HCT116 (cell line): Measurements from ENCODE around the gene FRMD4B. TPM values are rescaled to one million over a fixed set of nuclear protein-coding genes. Genes with fewer than 3 reads are reported as not detected.

ENCODE experiments used
- ATAC-seq: fragments of 200-7000 bp; cut with Tn5 transposase; 2 replicates; pipeline ENCODE4 v1.9.1; 2020; ENCODE audit warnings: mild to moderate bottlenecking, moderate library complexity
- BruUV-seq: library from RNA; stranded (reverse); fragments of 400-500 nt; replicated peaks from 2 replicates; lab custom pipeline; 2021; lab: Mats Ljungman, UMichigan
- CTCF ChIA-PET: fragments of 300-600 bp; sonication (Branson Sonifier 250); formaldehyde crosslinking; loops from one replicate; lab custom pipeline; 2021; ENCODE audit warnings: antibody characterized with exemption; lab: Charles Lee
- POLR2A ChIA-PET: fragments of 300-600, 350-600 bp; sonication (Branson Sonifier 250); formaldehyde crosslinking; loops from one replicate; lab custom pipeline; 2021; ENCODE audit warnings: antibody characterized with exemption; lab: Charles Lee
- RAD21 ChIA-PET, 2 experiments: fragments of 300-600 bp; sonication (Branson Sonifier 250); formaldehyde crosslinking; loops; one replicate each; lab custom pipeline; 2023; ENCODE audit warnings: low total read pairs in 2 of 2; ENCODE audit not compliant: uncharacterized antibody in 2 of 2, unreplicated experiment in 2 of 2, low non-redundant PET in 1 of 2; lab: Charles Lee
- DNase-seq: peaks from one replicate; pipeline ENCODE4 v3.0.0-alpha.2; 2010; ENCODE audit warnings: low read depth, low spot score
- H2AFZ ChIP-seq: fragments of 200-600 bp; shearing (Covaris generic), sonication (generic); 2 replicates; pipeline ENCODE4 v1.6.1; 2017; ENCODE audit warnings: low read depth, mixed run types, mixed read lengths, antibody characterized with exemption, low read length; ENCODE audit not compliant: poor library complexity, severe bottlenecking
- H3K27ac ChIP-seq: 2 replicates; pipeline ENCODE4 v1.5.1; 2012; ENCODE audit warnings: low read depth, low read length
- H3K27me3 ChIP-seq: fragments of 200-600 bp; sonication (generic); 2 replicates; pipeline ENCODE4 v1.6.1; 2016; ENCODE audit warnings: mixed run types, low read length, mixed read lengths; ENCODE audit not compliant: insufficient read depth
- H3K36me3 ChIP-seq, 2 experiments: fragments of 200-500 bp in 1 of 2; fragments of 200-600 bp in 1 of 2; sonication (Bioruptor generic) in 1 of 2; sonication (generic) in 1 of 2; 2 replicates each; pipeline versions ENCODE4 v1.5.1 to v1.6.1; 2014 to 2016; ENCODE audit warnings: low read length in 2 of 2, inconsistent platforms in 1 of 2, mixed read lengths in 1 of 2, mixed run types in 1 of 2; ENCODE audit not compliant: insufficient read depth in 2 of 2, control insufficient read depth in 1 of 2
- H3K4me1 ChIP-seq, 2 experiments: fragments of 200-600 bp in 1 of 2; sonication (generic) in 1 of 2; 2 replicates each; pipeline versions ENCODE4 v1.5.1 to v1.6.1; 2012 to 2017; ENCODE audit warnings: low read length in 2 of 2, inconsistent platforms in 1 of 2, mild to moderate bottlenecking in 1 of 2, mixed read lengths in 1 of 2, mixed run types in 1 of 2, moderate library complexity in 1 of 2; ENCODE audit not compliant: insufficient read depth in 2 of 2, control insufficient read depth in 1 of 2
- H3K4me2 ChIP-seq: fragments of 200-600 bp; sonication (generic); 2 replicates; pipeline ENCODE4 v1.6.1; 2017; ENCODE audit warnings: mixed run types, low read length, mixed read lengths
- H3K4me3 ChIP-seq, 2 experiments: fragments of 200-600 bp in 1 of 2; sonication (generic) in 1 of 2; replicated peaks in 1 of 2; 2 replicates each; pipeline ENCODE4 v1.5.1; 2011 to 2016; ENCODE audit warnings: low read length in 2 of 2, control low read depth in 1 of 2, low read depth in 1 of 2, mild to moderate bottlenecking in 1 of 2, mixed read lengths in 1 of 2, mixed run types in 1 of 2
- H3K79me2 ChIP-seq: fragments of 200-600 bp; sonication (generic); 2 replicates; pipeline ENCODE4 v1.6.1; 2017; ENCODE audit warnings: mild to moderate bottlenecking, mixed run types, low read length, moderate library complexity, mixed read lengths; ENCODE audit not compliant: insufficient read depth
- H3K9ac ChIP-seq: fragments of 200-600 bp; sonication (generic); 2 replicates; pipeline ENCODE4 v1.6.1; 2016; ENCODE audit warnings: low read length, mixed read lengths
- H3K9me2 ChIP-seq: fragments of 200-600 bp; sonication (generic), shearing (Covaris generic); 2 replicates; pipeline ENCODE4 v1.6.1; 2017; ENCODE audit warnings: mixed run types, mild to moderate bottlenecking, moderate library complexity; ENCODE audit not compliant: insufficient read depth
- H3K9me3 ChIP-seq, 2 experiments: fragments of 200-500 bp in 1 of 2; fragments of 200-600 bp in 1 of 2; sonication (Bioruptor generic) in 1 of 2; sonication (generic) in 1 of 2; 2 replicates each; pipeline ENCODE4 v1.6.1; 2014 to 2017; ENCODE audit warnings: low read length in 2 of 2, mixed read lengths in 2 of 2, inconsistent platforms in 1 of 2, low read depth in 1 of 2, mild to moderate bottlenecking in 1 of 2, mixed run types in 1 of 2, moderate library complexity in 1 of 2; ENCODE audit not compliant: control insufficient read depth in 1 of 2, insufficient read depth in 1 of 2
- H4K20me1 ChIP-seq: fragments of 200-600 bp; sonication (generic), shearing (Covaris generic); 2 replicates; pipeline ENCODE4 v1.6.1; 2017; ENCODE audit warnings: mixed run types, mild to moderate bottlenecking, moderate library complexity; ENCODE audit not compliant: insufficient read depth
- CBX3 ChIP-seq: IDR thresholded peaks from 2 replicates; pipeline ENCODE4 v1.6.1; 2012; ENCODE audit warnings: low read depth
- EGR1 ChIP-seq: IDR thresholded peaks from 2 replicates; pipeline ENCODE4 v1.6.1; 2012; ENCODE audit warnings: low read depth
- ELF1 ChIP-seq: IDR thresholded peaks from 2 replicates; pipeline ENCODE4 v1.6.1; 2012; ENCODE audit warnings: low read depth, borderline replicate concordance
- EZH2 ChIP-seq: fragments of 200-600 bp; sonication (generic); IDR thresholded peaks from 2 replicates; pipeline ENCODE4 v1.6.1; 2017; ENCODE audit warnings: antibody characterized with exemption, mixed run types
- JUND ChIP-seq: IDR thresholded peaks from 2 replicates; pipeline ENCODE4 v1.6.1; 2012
- SP1 ChIP-seq: IDR thresholded peaks from 2 replicates; pipeline ENCODE4 v1.6.1; 2012; ENCODE audit warnings: low read depth
- TCF7L2 ChIP-seq: IDR thresholded peaks from 2 replicates; pipeline ENCODE4 v1.7.0; 2011; ENCODE audit warnings: borderline replicate concordance, inconsistent platforms; ENCODE audit not compliant: insufficient read depth, insufficient read length; ENCODE audit errors: extremely low read depth
- ZNF274 ChIP-seq: fragments of 200-500 bp; sonication (Bioruptor generic); IDR thresholded peaks from 2 replicates; pipeline ENCODE4 v1.6.1; 2014; ENCODE audit warnings: mild to moderate bottlenecking, low read depth, low read length, inconsistent platforms
- intact Hi-C: fragments of 100-400 bp; cut with micrococcal nuclease; formaldehyde crosslinking; loops from 2 replicates; pipeline ENCODE4 v1.10.0; 2022
- total RNA-seq: library from RNA; stranded (reverse); gene quantifications from one replicate; pipeline ENCODE4 v1.2.1, GENCODE V29; 2021; ENCODE audit not compliant: unreplicated experiment
- TF ChIP-seq, protein P1 (sequence below): IDR thresholded peaks from 2 replicates; pipeline ENCODE4 v1.6.1; 2011; ENCODE audit warnings: mild to moderate bottlenecking, low read length, moderate library complexity; ENCODE audit not compliant: insufficient replicate concordance; ENCODE audit errors: extremely low read depth
- TF ChIP-seq, protein P2 (sequence below): IDR thresholded peaks from 2 replicates; pipeline ENCODE4 v1.6.1; 2012

The FRMD4B gene
- total RNA-seq, 1 experiment from 2014 or later = 2.0 TPM

DNA sequence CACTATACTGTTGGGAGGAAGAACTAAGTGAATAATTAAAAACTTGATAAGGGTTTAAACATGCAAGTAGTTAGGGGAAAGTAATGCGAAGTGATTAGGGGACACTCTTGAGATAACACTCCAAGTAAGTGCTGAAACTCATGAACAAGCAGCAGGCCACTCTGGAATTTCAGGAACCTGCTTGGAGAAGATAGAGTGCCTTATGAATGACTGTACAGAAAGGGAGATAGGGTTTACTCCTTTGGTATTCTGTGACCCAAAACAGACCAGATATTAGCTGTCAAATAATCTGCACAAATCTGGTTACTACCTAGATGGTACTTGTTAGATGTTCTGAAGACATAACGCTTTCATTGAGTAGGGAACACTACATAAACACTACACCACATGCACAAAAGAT, 85.6 kb downstream of the FRMD4B start (continued):
- TF ChIP-seq, protein P1, sequence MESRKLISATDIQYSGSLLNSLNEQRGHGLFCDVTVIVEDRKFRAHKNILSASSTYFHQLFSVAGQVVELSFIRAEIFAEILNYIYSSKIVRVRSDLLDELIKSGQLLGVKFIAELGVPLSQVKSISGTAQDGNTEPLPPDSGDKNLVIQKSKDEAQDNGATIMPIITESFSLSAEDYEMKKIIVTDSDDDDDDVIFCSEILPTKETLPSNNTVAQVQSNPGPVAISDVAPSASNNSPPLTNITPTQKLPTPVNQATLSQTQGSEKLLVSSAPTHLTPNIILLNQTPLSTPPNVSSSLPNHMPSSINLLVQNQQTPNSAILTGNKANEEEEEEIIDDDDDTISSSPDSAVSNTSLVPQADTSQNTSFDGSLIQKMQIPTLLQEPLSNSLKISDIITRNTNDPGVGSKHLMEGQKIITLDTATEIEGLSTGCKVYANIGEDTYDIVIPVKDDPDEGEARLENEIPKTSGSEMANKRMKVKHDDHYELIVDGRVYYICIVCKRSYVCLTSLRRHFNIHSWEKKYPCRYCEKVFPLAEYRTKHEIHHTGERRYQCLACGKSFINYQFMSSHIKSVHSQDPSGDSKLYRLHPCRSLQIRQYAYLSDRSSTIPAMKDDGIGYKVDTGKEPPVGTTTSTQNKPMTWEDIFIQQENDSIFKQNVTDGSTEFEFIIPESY = no peak
- TF ChIP-seq ZNF274 (no peak), SP1 (no peak), TCF7L2 (no peak), JUND (no peak), EZH2 (no peak), EGR1 (no peak)
- TF ChIP-seq, protein P2, sequence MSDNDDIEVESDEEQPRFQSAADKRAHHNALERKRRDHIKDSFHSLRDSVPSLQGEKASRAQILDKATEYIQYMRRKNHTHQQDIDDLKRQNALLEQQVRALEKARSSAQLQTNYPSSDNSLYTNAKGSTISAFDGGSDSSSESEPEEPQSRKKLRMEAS = no peak

DNA sequence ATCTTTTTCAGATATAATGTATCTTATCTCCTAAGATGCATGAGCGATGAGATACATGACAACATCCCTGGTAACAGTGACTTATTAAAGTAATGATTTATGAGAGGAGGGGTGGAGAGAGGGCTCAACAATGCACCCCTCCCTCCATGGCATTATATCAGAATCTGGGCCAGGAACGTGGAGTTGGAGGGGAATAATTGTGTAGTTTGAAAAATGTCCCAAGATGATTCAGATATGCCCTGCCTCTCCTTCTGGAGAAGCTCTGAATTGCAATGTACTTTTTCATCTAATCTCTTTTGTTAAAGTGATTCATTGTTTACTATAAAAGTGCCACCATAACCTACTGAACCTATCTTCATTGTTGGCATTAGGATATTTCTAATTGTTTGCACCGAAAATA, 86.5 kb downstream of the FRMD4B start:
- Histone ChIP-seq H3K79me2 (no peaks in the 10 kb centered on the region), H4K20me1 (no peaks in the 10 kb centered on the region), H3K9me2 (no peaks in the 10 kb centered on the region), H3K36me3 (no peaks in the 10 kb centered on the region), H3K27ac (no peak overlapping the region), H3K9me3 (no peaks in the 10 kb centered on the region), H3K9ac (no peak overlapping the region), H3K4me2 (no peak overlapping the region), H3K4me3 (no peak overlapping the region), H3K4me1 (peaks cover 0 to 8% of the 10 kb centered on the region in 2 experiments; a peak in 1 of 4 replicates), H2AFZ (no peak overlapping the region), H3K27me3 (no peaks in the 10 kb centered on the region)
- CTCF ChIA-PET = interaction anchor here (1.4 kb wide), 1 partner anchor 11 kb away, joined by 6 read pairs; no protein-coding TSS in a partner anchor
- no peak for TF ChIP-seq CBX3
- TF ChIP-seq ELF1 = no peak
- TF ChIP-seq EZH2 = no peak
- BruUV-seq = no TSS peak
- RAD21 ChIA-PET = no interaction called here
- POLR2A ChIA-PET = no interaction called here
- intact Hi-C loops = no loop called here
- ATAC-seq (no peak), DNase-seq (no peak)
